Endometrium (tissue), 2 donors: Measurements from ENCODE around the gene SPSB2.
"Not testable (repeated sequence)": the region's sequence is repeated elsewhere in the genome, so short reads cannot be mapped to it uniquely, and the experiment has no call there.

Experiments
- FAIRE-seq: peaks from 2 replicates; lab custom pipeline; 2012; peaks lifted over from hg19 to GRCh38; lab: Jason Lieb, UNC
- donor health status: control.
- donor health status: control.

The SPSB2 gene, protein sequence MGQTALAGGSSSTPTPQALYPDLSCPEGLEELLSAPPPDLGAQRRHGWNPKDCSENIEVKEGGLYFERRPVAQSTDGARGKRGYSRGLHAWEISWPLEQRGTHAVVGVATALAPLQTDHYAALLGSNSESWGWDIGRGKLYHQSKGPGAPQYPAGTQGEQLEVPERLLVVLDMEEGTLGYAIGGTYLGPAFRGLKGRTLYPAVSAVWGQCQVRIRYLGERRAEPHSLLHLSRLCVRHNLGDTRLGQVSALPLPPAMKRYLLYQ

DNA sequence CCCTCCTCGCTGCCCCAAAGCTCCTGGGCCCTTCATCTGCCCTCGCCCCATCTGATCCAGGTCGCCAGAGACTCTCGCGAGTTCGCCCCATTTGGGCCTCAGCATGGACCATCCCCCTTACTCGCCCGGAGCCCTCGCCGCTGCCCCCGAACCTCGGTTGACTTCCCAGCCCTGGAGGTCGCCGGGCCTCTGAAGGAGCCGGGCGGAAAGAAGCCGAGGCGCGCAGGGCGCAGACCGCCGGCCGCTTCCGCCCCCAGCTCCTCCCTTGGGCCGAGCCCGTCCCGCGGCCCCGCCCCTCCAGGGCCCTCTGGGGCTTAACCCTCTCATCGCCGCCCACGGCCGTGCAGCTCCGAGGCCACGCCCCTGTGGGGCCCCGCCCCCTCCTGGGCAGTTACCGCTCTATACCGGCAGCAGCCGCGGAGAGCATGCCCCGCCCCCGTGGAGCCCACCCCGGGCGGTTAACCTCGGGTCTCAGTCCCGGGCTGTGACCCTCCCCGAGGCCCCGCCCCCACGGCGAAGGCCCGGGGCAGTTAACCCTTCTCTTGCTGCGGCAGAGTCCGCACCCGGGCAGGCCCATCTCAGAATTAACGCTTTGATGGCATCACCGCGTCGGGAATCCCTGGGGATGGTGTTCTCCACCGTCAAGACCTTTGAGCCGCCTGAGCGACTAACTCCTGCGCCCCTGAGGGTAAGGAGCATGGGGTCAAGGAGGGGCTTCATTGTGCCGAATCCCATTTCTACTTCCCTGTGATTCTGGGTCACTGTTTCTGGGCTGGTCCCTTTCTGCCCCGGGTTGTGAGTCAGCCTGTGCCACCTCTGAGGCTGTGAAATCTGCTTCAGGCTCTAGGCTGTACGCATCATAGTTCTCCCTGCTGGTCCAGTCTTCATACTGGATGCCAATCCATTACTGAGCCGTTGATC, at the start of gene SPSB2:
TSS of gene SPSB2 (minus strand) at position 210 of the 921 bp plus-strand sequence. CDS start 402 bp downstream, outside the sequence.
- no peak for FAIRE-seq

DNA sequence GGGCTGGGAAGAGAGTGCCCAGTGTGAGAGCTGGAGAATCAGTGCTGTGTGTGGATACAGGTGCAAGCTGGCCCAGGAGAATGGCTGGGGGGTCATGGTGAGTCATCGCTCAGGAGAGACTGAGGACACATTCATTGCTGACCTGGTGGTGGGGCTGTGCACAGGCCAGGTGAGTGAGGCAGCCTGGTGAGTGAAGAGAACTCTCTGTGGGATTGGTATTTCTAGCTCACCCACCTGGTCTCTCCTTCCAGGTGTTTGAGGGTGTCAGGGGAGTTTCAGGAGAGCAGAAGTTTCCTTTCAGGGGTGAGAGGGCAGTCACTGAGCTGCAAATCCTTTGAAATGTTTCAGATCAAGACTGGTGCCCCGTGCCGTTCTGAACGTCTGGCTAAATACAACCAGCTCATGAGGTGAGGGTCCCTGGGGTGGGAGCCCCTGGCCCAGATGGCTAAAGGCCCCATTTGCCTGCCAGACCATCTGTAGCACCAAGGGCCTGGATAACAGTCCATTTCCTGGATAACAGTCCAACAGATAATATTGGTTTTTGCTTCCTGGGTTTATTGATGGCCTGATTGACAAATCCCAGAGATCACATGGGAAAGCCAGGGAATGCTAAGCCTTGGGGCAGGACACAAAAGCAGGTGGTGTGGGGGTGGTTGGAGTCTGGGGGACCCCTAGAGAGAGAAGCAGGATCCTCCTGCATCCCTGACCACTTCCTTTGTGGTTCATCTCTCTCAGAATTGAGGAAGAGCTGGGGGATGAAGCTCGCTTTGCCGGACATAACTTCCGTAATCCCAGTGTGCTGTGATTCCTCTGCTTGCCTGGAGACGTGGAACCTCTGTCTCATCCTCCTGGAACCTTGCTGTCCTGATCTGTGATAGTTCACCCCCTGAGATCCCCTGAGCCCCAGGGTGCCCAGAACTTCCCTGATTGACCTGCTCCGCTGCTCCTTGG, 49.2 kb upstream of the SPSB2 start:
- no peak for FAIRE-seq

DNA sequence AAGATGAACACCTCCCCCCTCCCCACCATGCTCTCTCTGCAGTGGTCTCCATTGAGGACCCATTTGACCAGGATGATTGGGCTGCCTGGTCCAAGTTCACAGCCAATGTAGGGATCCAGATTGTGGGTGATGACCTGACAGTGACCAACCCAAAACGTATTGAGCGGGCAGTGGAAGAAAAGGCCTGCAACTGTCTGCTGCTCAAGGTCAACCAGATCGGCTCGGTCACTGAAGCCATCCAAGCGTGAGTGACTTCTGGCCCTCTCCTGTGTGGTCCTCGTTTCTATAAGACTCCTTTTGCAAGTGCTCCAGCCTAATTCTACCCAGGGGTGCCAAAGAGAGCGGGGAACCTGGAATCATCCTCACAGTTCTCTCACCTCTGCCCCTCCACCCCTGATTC, 48.4 kb upstream of the SPSB2 start:
- no peak for FAIRE-seq

DNA sequence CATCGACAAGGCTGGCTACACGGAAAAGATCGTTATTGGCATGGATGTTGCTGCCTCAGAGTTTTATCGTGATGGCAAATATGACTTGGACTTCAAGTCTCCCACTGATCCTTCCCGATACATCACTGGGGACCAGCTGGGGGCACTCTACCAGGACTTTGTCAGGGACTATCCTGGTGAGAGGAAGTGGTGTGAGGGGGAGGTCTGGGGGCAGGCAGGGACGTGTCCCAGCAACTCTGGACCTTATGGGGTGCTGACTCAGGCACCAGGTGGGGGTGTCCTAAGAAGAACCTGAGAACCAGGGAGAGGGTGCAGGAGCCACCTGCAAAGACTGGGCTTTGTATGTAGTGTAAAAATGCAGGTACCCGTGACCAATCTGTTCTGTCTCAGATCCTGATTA, 46.5 kb upstream of the SPSB2 start:
- no peak for FAIRE-seq

DNA sequence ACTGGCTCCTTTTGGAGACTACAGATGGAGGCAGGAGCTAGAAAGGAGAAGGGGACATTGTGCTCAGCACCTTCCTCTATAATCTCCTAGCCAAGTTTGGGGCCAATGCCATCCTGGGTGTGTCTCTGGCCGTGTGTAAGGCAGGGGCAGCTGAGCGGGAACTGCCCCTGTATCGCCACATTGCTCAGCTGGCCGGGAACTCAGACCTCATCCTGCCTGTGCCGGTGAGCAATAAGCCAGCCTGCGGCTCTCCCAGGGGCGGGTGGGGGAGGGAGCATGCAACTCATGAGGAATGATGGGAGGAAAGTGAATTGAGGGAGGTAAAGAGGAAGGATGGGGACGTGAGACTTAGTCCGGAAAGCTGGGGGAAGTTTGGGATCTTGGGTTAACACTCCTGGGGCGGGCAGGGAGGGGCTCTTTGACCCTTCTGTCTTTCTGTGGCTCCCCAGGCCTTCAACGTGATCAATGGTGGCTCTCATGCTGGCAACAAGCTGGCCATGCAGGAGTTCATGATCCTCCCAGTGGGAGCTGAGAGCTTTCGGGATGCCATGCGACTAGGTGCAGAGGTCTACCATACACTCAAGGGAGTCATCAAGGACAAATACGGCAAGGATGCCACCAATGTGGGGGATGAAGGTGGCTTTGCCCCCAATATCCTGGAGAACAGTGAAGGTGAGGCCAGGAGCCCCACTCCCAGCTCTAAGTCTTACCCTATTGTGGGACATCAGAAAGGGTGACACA, 44.6 kb upstream of the SPSB2 start:
- no peak for FAIRE-seq

DNA sequence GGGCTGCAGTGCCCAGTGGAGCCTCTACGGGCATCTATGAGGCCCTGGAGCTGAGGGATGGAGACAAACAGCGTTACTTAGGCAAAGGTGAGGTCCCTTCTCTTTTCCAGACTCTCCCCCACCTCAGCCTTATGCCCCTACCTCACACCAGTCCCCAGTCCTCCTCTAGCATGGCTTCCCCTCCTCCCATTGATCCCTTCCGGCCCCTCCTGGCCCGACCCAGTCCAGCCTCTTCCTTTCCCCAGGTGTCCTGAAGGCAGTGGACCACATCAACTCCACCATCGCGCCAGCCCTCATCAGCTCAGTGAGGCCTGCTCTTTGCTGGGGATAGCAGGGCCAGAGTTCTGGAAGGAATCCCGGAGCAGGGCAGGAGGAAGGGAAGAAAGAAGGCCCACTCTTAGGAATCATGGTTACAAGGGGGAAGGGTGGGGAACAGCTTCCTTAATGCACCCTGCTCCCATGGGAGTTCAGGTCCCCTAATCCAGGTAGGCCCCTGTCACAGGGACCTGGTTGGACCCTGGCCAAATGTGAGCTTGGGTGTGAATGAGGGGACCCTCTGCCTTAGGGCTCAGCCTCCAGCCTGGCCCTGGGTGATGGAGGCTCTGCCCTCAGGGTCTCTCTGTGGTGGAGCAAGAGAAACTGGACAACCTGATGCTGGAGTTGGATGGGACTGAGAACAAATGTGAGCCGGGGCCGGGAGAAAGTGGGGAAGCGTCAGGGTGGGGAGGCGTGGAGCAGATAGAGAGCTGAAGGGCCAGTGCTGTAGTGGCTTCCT, 43.5 kb upstream of the SPSB2 start:
- no peak for FAIRE-seq

DNA sequence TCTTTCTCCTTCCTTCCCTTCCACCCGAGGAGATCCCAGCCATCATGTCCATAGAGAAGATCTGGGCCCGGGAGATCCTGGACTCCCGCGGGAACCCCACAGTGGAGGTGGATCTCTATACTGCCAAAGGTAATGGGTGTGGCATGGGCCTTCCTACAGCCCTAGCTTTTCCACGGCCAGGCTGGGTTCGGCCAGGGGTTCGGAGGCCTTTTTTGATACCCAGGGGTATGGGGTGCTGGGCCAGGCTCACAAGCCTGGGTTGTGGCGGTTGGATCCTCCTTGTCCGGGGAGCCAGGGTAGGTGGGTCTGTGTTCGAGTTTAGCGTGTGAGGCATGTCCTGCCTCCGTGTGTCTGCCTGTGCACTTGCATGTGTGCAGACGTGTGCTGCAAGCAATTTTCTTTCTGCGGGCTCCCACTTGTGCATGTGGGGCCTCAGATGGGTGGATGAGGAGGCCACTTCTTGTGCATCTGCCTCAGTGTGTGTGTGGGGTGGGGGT, 42.7 kb upstream of the SPSB2 start:
- FAIRE-seq = no peak

DNA sequence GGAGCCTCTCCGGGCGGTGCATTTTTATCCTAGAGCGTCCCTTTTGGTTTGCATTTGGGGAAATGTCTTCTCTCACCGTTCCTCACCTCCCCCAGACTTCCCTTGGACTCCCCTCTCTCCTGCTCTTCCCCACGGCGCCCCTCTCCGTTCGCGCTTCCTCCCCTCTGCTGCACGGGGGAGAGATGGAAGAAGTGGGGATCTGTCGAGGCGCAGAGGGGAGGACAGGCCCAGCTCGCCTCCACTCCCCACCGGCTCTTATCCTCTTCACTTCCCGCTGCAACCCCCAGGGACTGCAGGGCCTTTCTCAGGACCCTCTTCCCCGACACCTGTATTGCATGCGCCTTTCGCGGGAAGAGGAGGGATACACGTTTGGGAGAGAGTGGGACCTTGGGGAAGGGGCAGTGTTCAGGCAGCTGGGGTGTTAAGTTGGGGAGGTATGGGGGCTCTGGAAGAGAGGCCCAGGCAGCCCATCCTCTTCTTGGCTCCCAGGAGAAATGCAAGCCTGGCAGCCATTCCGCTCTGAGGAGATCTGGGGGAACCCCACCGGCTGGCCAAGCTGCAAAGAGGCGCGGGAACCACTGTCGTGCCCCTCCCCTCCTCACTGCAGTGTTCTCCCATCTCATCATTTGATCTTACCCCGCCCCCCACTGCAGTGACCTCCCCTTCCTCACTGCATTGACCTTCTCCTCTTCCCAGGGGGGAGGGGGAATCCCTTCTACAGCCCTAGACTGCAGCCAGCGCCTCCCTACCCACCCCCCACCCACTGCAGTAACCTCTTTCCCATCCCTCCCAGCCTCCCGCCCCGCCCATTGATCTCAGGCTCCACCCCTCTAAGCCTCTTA, 42.1 kb upstream of the SPSB2 start:
- no peak for FAIRE-seq

DNA sequence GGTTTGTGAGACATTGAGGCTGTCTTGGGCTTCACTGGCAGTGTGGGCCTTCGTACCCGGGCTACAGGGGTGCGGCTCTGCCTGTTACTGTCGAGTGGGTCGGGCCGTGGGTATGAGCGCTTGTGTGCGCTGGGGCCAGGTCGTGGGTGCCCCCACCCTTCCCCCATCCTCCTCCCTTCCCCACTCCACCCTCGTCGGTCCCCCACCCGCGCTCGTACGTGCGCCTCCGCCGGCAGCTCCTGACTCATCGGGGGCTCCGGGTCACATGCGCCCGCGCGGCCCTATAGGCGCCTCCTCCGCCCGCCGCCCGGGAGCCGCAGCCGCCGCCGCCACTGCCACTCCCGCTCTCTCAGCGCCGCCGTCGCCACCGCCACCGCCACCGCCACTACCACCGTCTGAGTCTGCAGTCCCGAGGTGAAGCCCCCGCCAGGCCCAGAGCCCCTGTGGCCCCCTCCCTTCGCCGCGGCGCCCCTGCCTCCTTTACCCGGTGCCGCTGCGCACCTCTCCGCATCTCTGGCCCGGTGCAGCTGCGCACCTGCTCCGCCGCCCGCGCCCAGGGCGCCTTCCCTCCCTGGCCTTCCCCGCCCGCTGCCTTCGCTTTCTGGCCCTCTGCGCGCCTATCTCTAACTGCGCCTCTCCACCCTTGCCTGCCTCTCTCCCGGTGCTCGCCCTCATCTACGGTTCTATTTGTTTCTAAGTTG, 41.3 kb upstream of the SPSB2 start, which contains the start of gene ENO2:
TSS of gene ENO2 (plus strand) at position 335 of the 701 bp plus-strand sequence. CDS start 1,253 bp downstream, outside the sequence.
- no peak for FAIRE-seq

DNA sequence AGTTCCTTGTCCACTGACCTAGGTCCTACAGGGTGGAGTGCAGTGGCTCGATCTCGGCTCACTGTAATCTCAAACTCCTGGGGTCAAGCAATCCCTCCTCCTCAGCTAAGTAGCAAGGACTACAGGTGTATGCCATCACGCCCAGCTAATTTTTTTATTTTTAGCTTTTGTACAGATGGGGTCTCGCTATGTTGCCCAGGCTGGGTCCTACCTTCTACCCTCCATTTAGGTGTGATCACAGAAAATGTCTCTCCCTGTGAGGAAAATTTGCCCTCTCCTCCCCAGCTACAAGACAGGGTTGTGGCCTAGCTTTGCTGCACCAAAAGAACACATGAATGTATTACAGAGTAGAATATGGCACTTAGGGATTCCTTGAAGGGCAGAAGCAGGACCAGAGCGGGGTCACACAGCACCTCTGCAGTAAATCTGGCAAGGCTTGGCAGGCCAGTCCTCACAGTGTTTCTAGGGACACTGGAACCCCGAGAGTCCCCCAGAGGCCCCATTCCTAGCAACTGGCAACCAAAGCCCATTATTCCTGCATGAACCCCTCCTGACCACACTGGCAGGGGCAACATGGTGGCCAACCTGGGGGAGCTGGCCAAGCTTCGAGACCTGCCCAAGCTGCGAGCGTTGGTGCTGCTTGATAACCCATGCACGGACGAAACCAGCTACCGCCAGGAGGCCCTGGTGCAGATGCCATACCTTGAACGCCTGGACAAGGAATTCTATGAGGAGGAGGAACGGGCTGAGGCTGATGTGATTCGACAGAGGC, 39.2 kb upstream of the SPSB2 start:
- no peak for FAIRE-seq

DNA sequence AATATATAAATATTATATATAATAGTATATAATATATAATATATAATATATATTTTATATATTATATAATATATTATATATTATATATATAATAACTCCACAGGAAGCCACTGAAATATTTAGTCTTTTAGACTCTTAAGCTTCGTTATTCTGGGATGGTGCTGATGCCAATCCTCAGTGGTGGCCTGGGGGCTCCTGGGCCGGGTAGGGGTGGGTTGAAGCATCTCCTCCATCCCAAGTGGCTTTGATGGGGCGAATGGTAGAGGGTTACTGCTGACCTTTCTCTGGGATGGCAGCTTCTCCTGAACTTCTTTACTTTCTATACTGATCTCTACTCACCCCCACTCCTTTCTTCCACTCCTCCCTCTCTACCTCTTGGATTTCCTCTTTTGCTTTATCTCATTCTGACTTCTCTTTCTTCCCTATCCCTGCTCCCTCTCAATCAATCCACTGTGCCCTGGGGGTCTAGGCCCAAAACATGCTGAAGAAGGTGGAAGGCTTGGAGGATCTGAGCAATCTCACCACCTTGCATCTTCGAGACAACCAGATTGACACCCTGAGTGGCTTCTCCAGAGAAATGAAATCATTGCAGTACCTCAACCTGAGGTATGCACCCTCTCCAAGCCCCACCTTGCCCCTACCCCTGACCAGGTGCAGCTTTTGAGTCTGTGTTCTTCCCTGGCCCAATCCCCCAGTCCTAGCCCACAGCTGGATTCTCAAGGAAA, 36.5 kb upstream of the SPSB2 start:
- FAIRE-seq = no peak

DNA sequence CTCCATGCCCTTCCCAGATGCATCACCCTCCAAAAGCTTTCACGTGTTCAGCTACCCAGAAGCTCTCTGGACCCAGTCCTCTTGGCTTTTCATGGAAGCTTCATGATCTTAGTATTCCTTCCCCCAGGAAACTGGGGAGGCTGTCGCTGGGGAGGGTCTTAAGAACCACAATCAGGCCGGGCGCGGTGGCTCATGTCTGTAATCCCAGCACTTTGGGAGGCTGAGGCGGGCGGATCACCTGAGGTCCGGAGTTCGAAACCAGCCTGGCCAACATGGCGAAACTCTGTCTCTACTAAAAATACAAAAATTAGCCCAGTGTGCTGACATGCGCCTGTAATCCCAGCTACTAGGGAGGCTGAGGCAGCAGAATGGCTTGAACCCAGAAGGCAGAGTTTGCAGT, 35.0 kb upstream of the SPSB2 start:
- FAIRE-seq = not testable (repeated sequence)

DNA sequence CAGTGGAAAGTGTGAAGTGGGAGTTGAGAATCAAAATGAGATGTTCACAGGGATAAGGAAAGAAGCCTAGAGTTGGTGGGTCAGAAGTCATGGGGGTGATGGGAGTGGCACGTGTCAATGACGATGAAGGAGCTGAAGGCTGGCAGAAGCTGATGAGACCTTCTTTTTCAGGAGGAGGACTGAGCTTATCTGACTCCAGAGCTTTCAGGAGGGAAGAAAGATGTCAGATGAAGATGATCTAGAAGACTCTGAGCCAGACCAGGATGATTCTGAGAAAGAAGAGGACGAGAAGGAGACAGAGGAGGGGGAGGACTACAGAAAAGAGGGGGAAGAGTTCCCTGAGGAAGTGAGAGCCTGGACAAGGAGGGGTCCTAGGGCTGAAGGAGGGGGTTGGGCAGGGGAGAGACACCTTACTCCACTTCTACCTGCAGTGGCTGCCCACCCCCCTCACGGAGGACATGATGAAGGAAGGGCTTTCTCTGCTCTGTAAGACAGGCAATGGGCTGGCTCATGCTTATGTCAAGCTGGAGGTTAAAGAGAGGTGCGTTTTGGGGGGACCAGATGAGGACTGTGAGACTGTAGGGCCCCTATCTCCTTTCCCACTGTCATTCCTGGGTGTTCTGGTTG, 32.4 kb upstream of the SPSB2 start:
- FAIRE-seq = no peak

DNA sequence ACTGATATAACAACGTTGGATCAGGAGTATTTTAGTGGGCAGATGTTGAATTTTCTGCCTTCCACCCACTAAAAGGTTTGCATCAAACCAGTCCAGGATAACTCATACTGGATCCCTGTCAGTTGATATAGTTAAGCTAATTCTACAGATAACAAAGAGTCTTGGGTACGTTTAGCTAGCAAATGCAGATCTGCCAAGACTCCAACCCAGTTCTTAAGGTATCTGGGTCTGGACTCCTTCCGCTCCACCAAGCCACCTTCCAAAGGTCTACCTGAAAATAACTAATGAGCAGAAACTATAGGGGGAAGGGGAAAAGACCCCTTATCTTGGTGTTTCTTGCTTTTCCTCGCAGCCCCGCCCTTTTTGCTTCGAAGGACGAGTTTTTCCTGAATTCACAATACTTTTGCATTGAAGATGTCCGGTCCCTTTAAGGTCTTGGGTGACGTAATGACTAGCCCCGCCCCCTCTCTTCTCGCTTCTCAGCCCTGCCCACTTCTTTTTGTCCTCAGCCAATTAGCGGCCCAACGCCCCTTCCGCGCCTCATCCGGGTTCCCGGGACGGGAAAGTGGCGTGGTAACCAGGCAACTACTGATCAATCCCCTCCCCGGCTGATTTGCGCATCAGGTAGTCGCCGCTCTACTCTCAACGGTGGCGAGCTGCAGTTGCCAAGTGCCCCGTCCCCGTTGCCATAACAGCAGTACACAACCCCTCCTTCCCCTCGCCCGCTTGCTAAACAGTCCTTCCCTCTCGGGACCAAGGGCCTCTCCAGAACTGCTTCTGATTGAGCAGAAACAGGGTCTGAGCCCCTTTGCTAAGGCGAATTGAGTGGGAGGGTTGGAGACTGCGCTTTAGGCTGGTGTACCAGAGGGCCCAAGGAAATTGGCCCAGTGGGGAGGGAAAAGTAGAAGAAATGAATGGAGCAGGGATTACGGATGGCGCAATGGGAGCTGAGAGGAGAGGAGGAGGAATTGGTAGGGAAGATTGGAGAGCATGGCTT, 31.5 kb upstream of the SPSB2 start, which contains the start of gene LRRC23:
TSS of gene LRRC23 (plus strand) at position 543 of the 997 bp plus-strand sequence. CDS start 812 bp downstream, outside the sequence.
- peak; percentile 96 for FAIRE-seq

DNA sequence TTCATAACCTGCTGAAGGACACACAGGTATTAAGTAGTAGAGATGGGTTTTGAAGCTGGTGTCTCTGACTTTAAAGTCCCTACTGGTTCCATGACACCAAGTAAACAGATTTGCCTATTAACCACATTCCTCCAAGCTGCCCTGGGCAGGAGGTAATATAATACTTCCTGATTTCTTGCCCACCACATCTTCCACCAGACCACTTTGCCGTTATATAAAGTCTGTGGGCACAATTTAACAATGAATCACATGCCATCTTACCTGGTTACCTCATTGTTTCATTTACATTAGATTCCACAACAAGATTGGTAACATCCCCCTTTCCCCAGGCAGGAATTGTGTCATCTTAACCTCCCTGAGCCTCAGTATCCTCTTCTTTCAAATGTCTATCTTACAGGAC, 30.6 kb upstream of the SPSB2 start:
- FAIRE-seq = no peak
